Neural cell (in vitro differentiated cells): Measurements from ENCODE around the gene DEFB127. TPM values are rescaled to one million over a fixed set of nuclear protein-coding genes. Genes with fewer than 3 reads are reported as not detected.

Source experiments
- H2AFZ ChIP-seq: fragments of 200-600, 300-800 bp; sonication (generic), shearing (Covaris generic); 2 replicates; pipeline ENCODE4 v1.6.0; 2014; ENCODE audit warnings: low read depth, mild to moderate bottlenecking, antibody characterized with exemption, low read length, moderate library complexity
- H3F3A ChIP-seq: fragments of 200-600 bp; shearing (Covaris generic); 2 replicates; pipeline ENCODE4 v1.6.1; 2016; ENCODE audit warnings: mild to moderate bottlenecking, moderate library complexity, mixed read lengths, antibody characterized with exemption, low read length; ENCODE audit not compliant: insufficient read depth, poor library complexity, severe bottlenecking
- H3K27ac ChIP-seq: fragments of 200-600, 300-800 bp; sonication (generic), shearing (Covaris generic); 2 replicates; pipeline ENCODE4 v1.5.1; 2014; ENCODE audit warnings: mild to moderate bottlenecking, low read length, moderate library complexity
- H3K27me3 ChIP-seq: fragments of 300-800, 200-600 bp; sonication (generic), shearing (Covaris generic); 2 replicates; pipeline ENCODE4 v1.6.0; 2014; ENCODE audit warnings: mild to moderate bottlenecking, low read depth, low read length, moderate library complexity; ENCODE audit not compliant: insufficient read depth
- H3K36me3 ChIP-seq: fragments of 300-800, 200-600 bp; sonication (generic), shearing (Covaris generic); 2 replicates; pipeline ENCODE4 v1.5.1; 2014; ENCODE audit warnings: mild to moderate bottlenecking, antibody characterized with exemption, low read length, moderate library complexity; ENCODE audit not compliant: insufficient read depth
- H3K4me2 ChIP-seq: fragments of 300-800, 200-600 bp; sonication (generic), shearing (Covaris generic); 2 replicates; pipeline ENCODE4 v1.6.0; 2014; ENCODE audit warnings: mild to moderate bottlenecking, low read length
- H3K4me3 ChIP-seq: fragments of 300-800, 200-600 bp; sonication (generic), shearing (Covaris generic); 2 replicates; pipeline ENCODE4 v1.5.1; 2014; ENCODE audit warnings: mild to moderate bottlenecking, low read length, moderate library complexity
- H3K79me2 ChIP-seq: fragments of 200-600 bp; shearing (Covaris generic); replicated peaks from 2 replicates; pipeline ENCODE4 v1.6.0; 2014; ENCODE audit warnings: mild to moderate bottlenecking, low read length, moderate library complexity; ENCODE audit not compliant: insufficient read depth
- H3K9ac ChIP-seq: fragments of 300-800, 200-600 bp; sonication (generic), shearing (Covaris generic); 2 replicates; pipeline ENCODE4 v1.6.1; 2016; ENCODE audit warnings: mild to moderate bottlenecking, low read length, mixed read lengths
- H3K9me2 ChIP-seq: fragments of 200-600 bp; shearing (Covaris generic); 2 replicates; pipeline ENCODE4 v1.6.1; 2016; ENCODE audit warnings: mild to moderate bottlenecking, low read length, mixed read lengths; ENCODE audit not compliant: insufficient read depth
- H3K9me3 ChIP-seq: fragments of 200-600, 300-800 bp; sonication (generic), shearing (Covaris generic); 2 replicates; pipeline ENCODE4 v1.6.1; 2016; ENCODE audit warnings: mild to moderate bottlenecking, mixed run types, low read length, moderate library complexity, mixed read lengths
- H4K20me1 ChIP-seq: fragments of 200-600 bp; shearing (Covaris generic); 2 replicates; pipeline ENCODE4 v1.6.1; 2016; ENCODE audit warnings: mild to moderate bottlenecking, mixed run types; ENCODE audit not compliant: insufficient read depth
- EP300 ChIP-seq: fragments of 450-650 bp; conservative IDR thresholded peaks from 2 replicates; pipeline ENCODE4 v1.6.1; 2014; ENCODE audit warnings: antibody characterized with exemption, mild to moderate bottlenecking, moderate library complexity; ENCODE audit not compliant: poor library complexity, severe bottlenecking
- EZH2 ChIP-seq: fragments of 200-600, 300-800 bp; shearing (Covaris generic), sonication (generic); IDR thresholded peaks from 2 replicates; pipeline ENCODE4 v1.6.1; 2014; ENCODE audit warnings: antibody characterized with exemption, low read length, borderline replicate concordance, mild to moderate bottlenecking; ENCODE audit not compliant: insufficient read depth, poor library complexity, severe bottlenecking
- MXI1 ChIP-seq: fragments of 450-650 bp; conservative IDR thresholded peaks from 2 replicates; pipeline ENCODE4 v1.6.1; 2014; ENCODE audit warnings: antibody characterized with exemption, mild to moderate bottlenecking; ENCODE audit not compliant: poor library complexity, severe bottlenecking
- POLR2AphosphoS5 ChIP-seq: IDR thresholded peaks from 2 replicates; pipeline ENCODE4 v1.6.1; 2012
- RAD21 ChIP-seq: fragments of 450-650 bp; conservative IDR thresholded peaks from 2 replicates; pipeline ENCODE4 v1.6.1; 2014; ENCODE audit warnings: antibody characterized with exemption, mild to moderate bottlenecking, moderate library complexity
- SMC3 ChIP-seq: fragments of 450-650 bp; conservative IDR thresholded peaks from 2 replicates; pipeline ENCODE4 v1.6.1; 2014; ENCODE audit warnings: antibody characterized with exemption, mild to moderate bottlenecking, moderate library complexity; ENCODE audit not compliant: poor library complexity
- TAF1 ChIP-seq: IDR thresholded peaks from 2 replicates; pipeline ENCODE4 v1.6.1; 2012; ENCODE audit warnings: low read depth
- polyA plus RNA-seq: library from polyadenylated mRNA; depleted of rRNA; stranded (reverse); fragments of >200 nt; gene quantifications from 2 replicates; pipeline ENCODE4 v1.2.3, GENCODE V29; 2014
- TF ChIP-seq, protein P1 (sequence below): IDR thresholded peaks from 2 replicates; pipeline ENCODE4 v1.6.1; 2012; ENCODE audit warnings: borderline replicate concordance
- TF ChIP-seq, protein P2 (sequence below): fragments of 450-650 bp; IDR thresholded peaks from 2 replicates; pipeline ENCODE4 v1.5.1; 2014; ENCODE audit warnings: antibody characterized with exemption, mild to moderate bottlenecking, moderate library complexity; ENCODE audit not compliant: poor library complexity, severe bottlenecking

The DEFB127 gene
- polyA plus RNA-seq, 1 donor from 2014 or later, result not detected

DNA sequence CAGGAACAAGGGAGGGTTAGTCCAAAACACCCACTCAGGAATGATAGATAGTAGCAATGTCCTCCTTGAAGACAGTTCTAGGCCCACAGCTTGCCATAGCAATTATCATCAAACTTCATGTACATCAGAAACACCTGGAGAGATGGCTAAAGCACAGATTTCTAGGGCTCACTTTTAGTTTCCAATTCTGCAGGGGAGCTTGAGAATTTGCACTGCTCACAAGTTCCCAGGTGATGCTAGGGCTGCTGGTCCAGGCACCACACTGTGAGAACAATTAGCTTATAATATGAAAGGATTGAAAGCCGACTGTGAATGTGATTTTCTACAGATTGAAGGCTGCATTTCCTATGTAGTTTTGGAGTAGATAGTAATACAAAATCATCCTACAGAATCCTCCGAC is 11.4 kb upstream of the DEFB127 start:
- H3K36me3 ChIP-seq, result no peaks in the 10 kb centered on the region
- no peak overlapping the region for H2AFZ ChIP-seq
- H4K20me1 ChIP-seq, result no peaks in the 10 kb centered on the region
- H3K27me3 ChIP-seq, result peaks cover 6% of the 10 kb centered on the region
- H3F3A ChIP-seq, result no peaks in the 10 kb centered on the region
- no peak overlapping the region for H3K9ac ChIP-seq
- no peak overlapping the region for H3K4me3 ChIP-seq
- H3K79me2 ChIP-seq, result no peaks in the 10 kb centered on the region
- H3K27ac ChIP-seq, result no peak overlapping the region
- H3K4me2 ChIP-seq, result no peak overlapping the region
- H3K9me3 ChIP-seq, result no peaks in the 10 kb centered on the region
- TF ChIP-seq, protein P1, sequence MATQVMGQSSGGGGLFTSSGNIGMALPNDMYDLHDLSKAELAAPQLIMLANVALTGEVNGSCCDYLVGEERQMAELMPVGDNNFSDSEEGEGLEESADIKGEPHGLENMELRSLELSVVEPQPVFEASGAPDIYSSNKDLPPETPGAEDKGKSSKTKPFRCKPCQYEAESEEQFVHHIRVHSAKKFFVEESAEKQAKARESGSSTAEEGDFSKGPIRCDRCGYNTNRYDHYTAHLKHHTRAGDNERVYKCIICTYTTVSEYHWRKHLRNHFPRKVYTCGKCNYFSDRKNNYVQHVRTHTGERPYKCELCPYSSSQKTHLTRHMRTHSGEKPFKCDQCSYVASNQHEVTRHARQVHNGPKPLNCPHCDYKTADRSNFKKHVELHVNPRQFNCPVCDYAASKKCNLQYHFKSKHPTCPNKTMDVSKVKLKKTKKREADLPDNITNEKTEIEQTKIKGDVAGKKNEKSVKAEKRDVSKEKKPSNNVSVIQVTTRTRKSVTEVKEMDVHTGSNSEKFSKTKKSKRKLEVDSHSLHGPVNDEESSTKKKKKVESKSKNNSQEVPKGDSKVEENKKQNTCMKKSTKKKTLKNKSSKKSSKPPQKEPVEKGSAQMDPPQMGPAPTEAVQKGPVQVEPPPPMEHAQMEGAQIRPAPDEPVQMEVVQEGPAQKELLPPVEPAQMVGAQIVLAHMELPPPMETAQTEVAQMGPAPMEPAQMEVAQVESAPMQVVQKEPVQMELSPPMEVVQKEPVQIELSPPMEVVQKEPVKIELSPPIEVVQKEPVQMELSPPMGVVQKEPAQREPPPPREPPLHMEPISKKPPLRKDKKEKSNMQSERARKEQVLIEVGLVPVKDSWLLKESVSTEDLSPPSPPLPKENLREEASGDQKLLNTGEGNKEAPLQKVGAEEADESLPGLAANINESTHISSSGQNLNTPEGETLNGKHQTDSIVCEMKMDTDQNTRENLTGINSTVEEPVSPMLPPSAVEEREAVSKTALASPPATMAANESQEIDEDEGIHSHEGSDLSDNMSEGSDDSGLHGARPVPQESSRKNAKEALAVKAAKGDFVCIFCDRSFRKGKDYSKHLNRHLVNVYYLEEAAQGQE, result no peak
- TF ChIP-seq TAF1 (no peak), POLR2AphosphoS5 (no peak), EZH2 (no peak), EP300 (no peak), RAD21 (no peak), SMC3 (no peak), MXI1 (no peak)
- TF ChIP-seq, protein P2, sequence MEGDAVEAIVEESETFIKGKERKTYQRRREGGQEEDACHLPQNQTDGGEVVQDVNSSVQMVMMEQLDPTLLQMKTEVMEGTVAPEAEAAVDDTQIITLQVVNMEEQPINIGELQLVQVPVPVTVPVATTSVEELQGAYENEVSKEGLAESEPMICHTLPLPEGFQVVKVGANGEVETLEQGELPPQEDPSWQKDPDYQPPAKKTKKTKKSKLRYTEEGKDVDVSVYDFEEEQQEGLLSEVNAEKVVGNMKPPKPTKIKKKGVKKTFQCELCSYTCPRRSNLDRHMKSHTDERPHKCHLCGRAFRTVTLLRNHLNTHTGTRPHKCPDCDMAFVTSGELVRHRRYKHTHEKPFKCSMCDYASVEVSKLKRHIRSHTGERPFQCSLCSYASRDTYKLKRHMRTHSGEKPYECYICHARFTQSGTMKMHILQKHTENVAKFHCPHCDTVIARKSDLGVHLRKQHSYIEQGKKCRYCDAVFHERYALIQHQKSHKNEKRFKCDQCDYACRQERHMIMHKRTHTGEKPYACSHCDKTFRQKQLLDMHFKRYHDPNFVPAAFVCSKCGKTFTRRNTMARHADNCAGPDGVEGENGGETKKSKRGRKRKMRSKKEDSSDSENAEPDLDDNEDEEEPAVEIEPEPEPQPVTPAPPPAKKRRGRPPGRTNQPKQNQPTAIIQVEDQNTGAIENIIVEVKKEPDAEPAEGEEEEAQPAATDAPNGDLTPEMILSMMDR, result no peak
- no peaks in the 10 kb centered on the region for H3K9me2 ChIP-seq

DNA sequence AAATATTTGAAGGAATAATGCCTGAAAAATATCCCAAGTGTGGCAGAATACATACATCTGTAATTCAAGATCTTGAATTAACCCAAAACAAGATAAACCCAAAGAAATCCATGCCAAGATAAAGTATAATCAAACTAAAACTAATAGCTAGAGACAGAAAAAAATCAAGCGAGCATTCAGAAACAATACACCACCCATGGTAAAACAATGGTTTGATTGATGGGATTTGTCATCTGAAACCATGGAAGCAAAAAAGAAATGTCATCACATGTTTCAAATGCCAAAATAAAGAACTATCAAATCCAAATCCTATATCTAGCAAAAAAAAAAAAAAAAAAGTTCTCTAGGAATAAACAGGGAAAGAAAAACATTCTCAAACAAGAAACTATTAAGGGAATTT is 5.1 kb upstream of the DEFB127 start:
- Histone ChIP-seq H3K9me2 (no peaks in the 10 kb centered on the region), H3K4me2 (no peak overlapping the region), H3F3A (no peaks in the 10 kb centered on the region), H3K9ac (no peak overlapping the region), H4K20me1 (no peaks in the 10 kb centered on the region), H3K9me3 (no peaks in the 10 kb centered on the region), H3K4me3 (no peak overlapping the region), H3K36me3 (no peaks in the 10 kb centered on the region), H3K27me3 (no peaks in the 10 kb centered on the region), H2AFZ (no peak overlapping the region), H3K79me2 (no peaks in the 10 kb centered on the region), H3K27ac (no peak overlapping the region)
- no peak for TF ChIP-seq SMC3
- TF ChIP-seq, protein P1, result no peak
- no peak for TF ChIP-seq EZH2
- no peak for TF ChIP-seq MXI1
- no peak for TF ChIP-seq POLR2AphosphoS5
- TF ChIP-seq TAF1, result no peak
- TF ChIP-seq, protein P2, result no peak
- no peak for TF ChIP-seq EP300
- no peak for TF ChIP-seq RAD21
